Sigmoid colon (tissue), 7 donors: ENCODE measurements around the gene LAMC3. TPM values are rescaled to one million over a fixed set of nuclear protein-coding genes. Genes with fewer than 3 reads are reported as not detected.

Source experiments
- DNase-seq: peaks from one replicate; pipeline ENCODE4 v3.0.0-alpha.2; 2019
- H3K27ac ChIP-seq, 4 donors: fragments of 200-600 bp; sonication (generic); one replicate each; pipeline ENCODE4 v1.5.1; 2016 to 2019; ENCODE audit warnings: mild to moderate bottlenecking in 1 of 4
- H3K27me3 ChIP-seq, 3 donors: fragments of 200-600 bp; sonication (generic); one replicate each; pipeline ENCODE4 v1.5.1; 2019; ENCODE audit warnings: mild to moderate bottlenecking in 1 of 3
- H3K36me3 ChIP-seq, 4 donors: fragments of 200-600 bp; sonication (generic); one replicate each; pipeline ENCODE4 v1.5.1; 2016 to 2019
- H3K4me1 ChIP-seq, 4 donors: fragments of 200-600 bp; sonication (generic); one replicate each; pipeline ENCODE4 v1.5.1; 2017 to 2019
- H3K4me3 ChIP-seq, 4 donors: fragments of 200-600 bp; sonication (generic); one replicate each; pipeline ENCODE4 v1.5.1; 2017 to 2019; ENCODE audit warnings: mild to moderate bottlenecking in 2 of 4, moderate library complexity in 1 of 4
- H3K9me3 ChIP-seq, 4 donors: fragments of 200-600 bp in 3 of 4; sonication (generic) in 3 of 4; one replicate each; pipeline versions ENCODE4 v1.5.1 to v1.6.1; 2013 to 2019
- EP300 ChIP-seq, 4 donors: sonication (generic); formaldehyde crosslinking; IDR thresholded peaks; one replicate each; pipeline ENCODE4 v1.6.1; 2017; ENCODE audit warnings: antibody characterized with exemption in 4 of 4
- POLR2A ChIP-seq, 2 donors: fragments of 450-650 bp; IDR thresholded peaks; one replicate each; pipeline ENCODE4 v1.6.1; 2016; ENCODE audit warnings: antibody characterized with exemption in 2 of 2, mild to moderate bottlenecking in 2 of 2, moderate library complexity in 2 of 2
- POLR2AphosphoS5 ChIP-seq, 4 donors: sonication (generic); formaldehyde crosslinking; IDR thresholded peaks; one replicate each; pipeline ENCODE4 v1.6.1; 2017; ENCODE audit warnings: antibody characterized with exemption in 4 of 4
- WGBS, 2 donors: extraction: QIAGEN DNeasy Blood & Tissue Kit; methylation state at CpG; one replicate each; pipeline ENCODE4 v1.1.7; 2013; 5-methylcytosine and 5-hydroxymethylcytosine counted together
- intact Hi-C: fragments of 100-400 bp; cut with DNase I; formaldehyde crosslinking; loops from one replicate; pipeline ENCODE4 v1.15.1; 2023
- polyA plus RNA-seq, 3 donors: library from polyadenylated mRNA; stranded (reverse); fragments of 200-250 nt; gene quantifications; one replicate each; pipeline ENCODE4 v1.2.3, GENCODE V29; 2013
- total RNA-seq, 4 donors: library from RNA; depleted of rRNA; stranded (reverse); fragments of >200 nt; gene quantifications; one replicate each; pipeline ENCODE4 v1.1.0, GENCODE V29; 2016
- TF ChIP-seq, protein P1 (sequence below), 4 experiments: fragments of 450-650 bp in 3 of 4; fragments of 200-600 bp in 1 of 4; IDR thresholded peaks; one replicate each; pipeline ENCODE4 v1.5.1; 2016 to 2019; ENCODE audit warnings: antibody characterized with exemption in 4 of 4, mild to moderate bottlenecking in 3 of 4, moderate library complexity in 2 of 4
- donor health status: healthy with polysubstance abuse.
- donor health status: Bipolar disorder and iron deficiency.
- donor health status: healthy.

LAMC3 gene
- total and polyA plus RNA-seq, 7 donors = under 0.01 to 1.4 (median 0.46) TPM; not detected in 2

DNA sequence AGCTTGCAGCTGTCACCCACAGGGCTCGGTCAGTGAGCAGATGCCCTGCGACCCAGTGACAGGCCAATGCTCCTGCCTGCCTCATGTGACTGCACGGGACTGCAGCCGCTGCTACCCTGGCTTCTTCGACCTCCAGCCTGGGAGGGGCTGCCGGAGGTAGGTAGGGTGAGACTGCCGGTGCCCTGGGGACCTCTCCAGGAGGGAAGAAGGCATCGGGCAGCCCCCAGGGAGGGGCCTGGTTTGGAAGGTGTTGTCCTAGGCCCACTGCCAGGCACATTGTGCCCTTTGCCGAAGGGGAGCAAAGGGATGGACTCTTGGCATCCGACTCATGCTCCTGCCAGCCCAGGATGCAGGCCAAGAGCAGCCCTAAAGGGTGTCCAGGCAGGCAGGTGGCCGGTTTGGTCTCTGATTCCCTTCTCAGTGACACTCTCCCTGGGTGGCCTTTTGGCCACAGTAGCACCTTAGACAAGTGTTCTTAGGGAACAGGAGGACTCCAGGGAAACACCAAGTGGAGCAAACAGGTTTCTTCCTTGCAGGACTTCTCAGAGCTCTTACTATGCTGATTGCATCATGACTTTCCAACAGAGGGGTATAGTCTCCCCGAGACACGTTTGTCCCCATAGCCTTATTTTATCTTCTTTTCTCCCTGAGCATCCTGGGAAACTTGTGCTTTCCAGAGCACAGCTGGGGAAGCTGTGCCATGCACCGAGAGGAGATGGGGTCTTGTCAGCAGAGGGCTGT, 59.3 kb downstream of the LAMC3 start:
- TF ChIP-seq POLR2A (IDR thresholded peaks at IDR 0.05) = no peak
- no peak for TF ChIP-seq EP300 (IDR thresholded peaks at IDR 0.05)
- TF ChIP-seq, protein P1, sequence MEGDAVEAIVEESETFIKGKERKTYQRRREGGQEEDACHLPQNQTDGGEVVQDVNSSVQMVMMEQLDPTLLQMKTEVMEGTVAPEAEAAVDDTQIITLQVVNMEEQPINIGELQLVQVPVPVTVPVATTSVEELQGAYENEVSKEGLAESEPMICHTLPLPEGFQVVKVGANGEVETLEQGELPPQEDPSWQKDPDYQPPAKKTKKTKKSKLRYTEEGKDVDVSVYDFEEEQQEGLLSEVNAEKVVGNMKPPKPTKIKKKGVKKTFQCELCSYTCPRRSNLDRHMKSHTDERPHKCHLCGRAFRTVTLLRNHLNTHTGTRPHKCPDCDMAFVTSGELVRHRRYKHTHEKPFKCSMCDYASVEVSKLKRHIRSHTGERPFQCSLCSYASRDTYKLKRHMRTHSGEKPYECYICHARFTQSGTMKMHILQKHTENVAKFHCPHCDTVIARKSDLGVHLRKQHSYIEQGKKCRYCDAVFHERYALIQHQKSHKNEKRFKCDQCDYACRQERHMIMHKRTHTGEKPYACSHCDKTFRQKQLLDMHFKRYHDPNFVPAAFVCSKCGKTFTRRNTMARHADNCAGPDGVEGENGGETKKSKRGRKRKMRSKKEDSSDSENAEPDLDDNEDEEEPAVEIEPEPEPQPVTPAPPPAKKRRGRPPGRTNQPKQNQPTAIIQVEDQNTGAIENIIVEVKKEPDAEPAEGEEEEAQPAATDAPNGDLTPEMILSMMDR (IDR thresholded peaks at IDR 0.05) = no peak
- TF ChIP-seq POLR2AphosphoS5 (IDR thresholded peaks at IDR 0.05) = no peak
- Histone ChIP-seq H3K4me3 (no peak overlapping the region), H3K9me3 (no peaks in the 10 kb centered on the region), H3K36me3 (no peaks in the 10 kb centered on the region), H3K4me1 (no peaks in the 10 kb centered on the region), H3K27ac (no peak overlapping the region), H3K27me3 (no peaks in the 10 kb centered on the region)
- DNase-seq = no peak
- 45 to 81% methylated on average over 14 of the region's 14 CpGs for WGBS, 2 donors
- intact Hi-C loops = no loop called here

DNA sequence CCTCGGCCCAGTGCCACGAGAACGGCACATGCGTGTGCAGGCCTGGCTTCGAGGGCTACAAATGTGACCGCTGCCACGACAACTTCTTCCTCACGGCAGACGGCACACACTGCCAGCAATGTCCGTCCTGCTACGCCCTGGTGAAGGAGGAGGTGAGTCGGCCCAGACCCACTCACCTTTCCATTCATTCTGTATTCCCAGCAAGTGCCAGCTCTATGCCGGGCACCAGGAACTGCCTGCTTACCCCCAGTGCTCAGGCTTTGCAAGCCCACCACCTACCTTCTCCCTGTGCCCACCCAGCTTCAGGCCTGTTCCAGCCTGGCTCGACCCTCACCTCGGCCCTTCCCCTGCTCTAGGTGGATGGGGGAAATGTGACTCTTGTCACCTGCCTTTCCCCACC, 60.7 kb downstream of the LAMC3 start:
- intact Hi-C loops = no loop called here
- 90 to 93% methylated on average over 15 of the region's 15 CpGs for WGBS, 2 donors
- no peak for DNase-seq
- H3K4me1 ChIP-seq = no peaks in the 10 kb centered on the region
- no peaks in the 10 kb centered on the region for H3K9me3 ChIP-seq
- no peak overlapping the region for H3K27ac ChIP-seq
- no peak overlapping the region for H3K4me3 ChIP-seq
- no peaks in the 10 kb centered on the region for H3K27me3 ChIP-seq
- no peaks in the 10 kb centered on the region for H3K36me3 ChIP-seq
- TF ChIP-seq POLR2AphosphoS5 (IDR thresholded peaks at IDR 0.05) = no peak

DNA sequence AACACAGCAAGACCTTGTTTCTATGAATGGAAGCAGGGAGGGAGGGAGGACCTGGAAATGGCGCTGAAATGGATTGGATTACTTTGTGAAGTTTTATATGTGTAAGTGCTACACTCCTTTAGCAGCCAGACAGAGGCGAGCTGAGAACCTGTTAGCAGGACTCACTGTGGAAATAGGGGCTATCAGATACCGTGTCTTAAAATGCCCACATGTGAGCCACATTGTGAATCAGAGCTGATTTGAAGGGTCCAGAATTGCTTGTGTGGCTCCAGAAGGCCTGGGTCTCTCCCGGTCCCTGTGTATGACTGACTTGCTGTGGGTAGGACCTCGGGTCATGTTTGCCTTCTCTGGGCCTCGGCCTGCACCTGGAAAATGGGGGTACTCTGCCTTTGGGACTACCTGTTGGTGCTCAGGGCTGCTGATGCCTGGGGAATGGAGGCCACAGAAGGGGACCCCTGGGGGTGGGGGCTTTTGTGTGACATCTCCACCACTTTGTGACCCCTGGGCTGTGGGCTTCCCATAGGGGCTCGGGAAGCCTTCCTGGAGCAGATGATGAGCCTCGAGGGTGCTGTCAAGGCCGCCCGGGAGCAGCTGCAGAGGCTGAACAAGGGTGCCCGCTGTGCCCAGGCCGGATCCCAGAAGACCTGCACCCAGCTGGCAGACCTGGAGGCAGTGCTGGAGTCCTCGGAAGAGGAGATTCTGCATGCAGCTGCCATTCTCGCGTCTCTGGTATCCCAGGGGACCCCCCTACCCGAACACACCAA, 63.3 kb downstream of the LAMC3 start:
- intact Hi-C loops = no loop called here
- WGBS, 2 donors = 78 to 87% methylated on average over 16 of the region's 16 CpGs
- no peak for DNase-seq
- TF ChIP-seq, protein P1 (IDR thresholded peaks at IDR 0.05) = no peak
- TF ChIP-seq POLR2AphosphoS5 (IDR thresholded peaks at IDR 0.05) (no peak), EP300 (IDR thresholded peaks at IDR 0.05) (no peak), POLR2A (IDR thresholded peaks at IDR 0.05) (no peak)
- no peak overlapping the region for H3K27ac ChIP-seq
- no peaks in the 10 kb centered on the region for H3K27me3 ChIP-seq
- H3K4me3 ChIP-seq = no peak overlapping the region
- H3K36me3 ChIP-seq = no peaks in the 10 kb centered on the region
- no peaks in the 10 kb centered on the region for H3K4me1 ChIP-seq
- H3K9me3 ChIP-seq = no peaks in the 10 kb centered on the region

DNA sequence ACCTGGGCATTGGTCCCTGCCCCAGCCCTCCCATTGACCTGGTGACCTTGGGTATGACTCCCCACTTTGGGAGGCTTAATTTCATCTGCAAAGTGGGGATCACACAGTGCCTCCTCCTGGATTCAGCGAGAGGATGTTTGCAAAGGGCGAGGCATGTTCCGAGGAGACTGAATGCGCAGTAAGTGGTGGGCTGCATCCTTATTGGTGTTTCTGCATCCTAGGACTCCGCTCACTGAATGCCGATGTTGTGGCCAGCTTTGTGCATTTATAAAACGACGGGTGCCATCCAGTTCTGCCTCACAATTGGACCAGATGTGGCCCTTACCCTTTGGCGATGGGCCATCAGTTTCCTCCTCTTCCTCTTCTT, 63.9 kb downstream of the LAMC3 start:
- H3K9me3 ChIP-seq = no peaks in the 10 kb centered on the region
- H3K27me3 ChIP-seq = no peaks in the 10 kb centered on the region
- H3K36me3 ChIP-seq = no peaks in the 10 kb centered on the region
- no peaks in the 10 kb centered on the region for H3K4me1 ChIP-seq
- intact Hi-C loops = no loop called here
- TF ChIP-seq EP300 (IDR thresholded peaks at IDR 0.05) (no peak), POLR2AphosphoS5 (IDR thresholded peaks at IDR 0.05) (no peak), POLR2A (IDR thresholded peaks at IDR 0.05) (no peak)
- TF ChIP-seq, protein P1 (IDR thresholded peaks at IDR 0.05) = no peak
- H3K4me3 ChIP-seq = no peak overlapping the region
- H3K27ac ChIP-seq = no peak overlapping the region
- 61 to 85% methylated on average over 9 of the region's 9 CpGs for WGBS, 2 donors
- DNase-seq = no peak

DNA sequence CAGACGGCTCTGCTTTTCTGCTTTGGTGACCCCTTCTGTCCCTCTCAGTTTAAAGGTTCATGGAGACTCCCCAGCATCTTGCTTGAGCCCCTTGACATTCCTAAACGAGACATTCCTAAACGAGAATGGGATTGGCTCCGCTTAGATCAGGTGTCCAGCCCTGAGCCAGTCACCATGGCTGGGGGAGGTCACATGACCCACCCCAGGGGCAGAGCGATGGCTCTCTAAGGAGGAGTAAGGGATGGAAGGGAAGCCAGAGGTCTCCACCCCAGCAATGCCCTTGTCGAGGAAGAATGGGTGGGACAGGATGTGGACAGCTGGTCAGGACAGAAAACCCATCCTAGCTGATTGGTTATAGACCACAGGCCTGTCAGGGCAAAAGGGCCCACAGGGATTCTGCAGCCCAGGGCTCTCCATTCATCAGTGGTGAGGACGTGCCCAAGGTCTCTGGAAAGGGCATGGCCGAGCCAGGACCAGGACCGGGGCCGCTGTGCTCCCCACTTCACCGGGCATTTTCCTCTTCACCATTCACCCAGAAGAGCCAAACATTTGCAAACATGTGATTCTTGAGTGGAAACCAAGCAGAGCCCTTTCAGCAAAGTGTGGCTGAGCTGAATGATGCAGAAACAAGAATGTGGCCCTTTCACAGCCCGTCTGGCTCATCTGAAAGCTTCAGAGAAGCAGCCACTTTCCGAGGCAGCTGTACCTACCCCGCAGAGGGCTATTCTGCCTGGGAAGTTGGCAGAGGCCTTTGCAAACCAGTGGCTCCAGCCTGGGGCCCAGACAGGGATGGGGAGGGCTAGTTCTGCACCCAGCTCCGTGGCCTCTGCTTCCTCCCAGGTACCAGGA, 67.6 kb downstream of the LAMC3 start:
- Histone ChIP-seq H3K4me1 (no peaks in the 10 kb centered on the region), H3K27ac (no peak overlapping the region), H3K9me3 (no peaks in the 10 kb centered on the region), H3K4me3 (no peak overlapping the region), H3K27me3 (no peaks in the 10 kb centered on the region), H3K36me3 (no peaks in the 10 kb centered on the region)
- TF ChIP-seq, protein P1 (IDR thresholded peaks at IDR 0.05) = no peak
- TF ChIP-seq EP300 (IDR thresholded peaks at IDR 0.05) (no peak), POLR2AphosphoS5 (IDR thresholded peaks at IDR 0.05) (no peak), POLR2A (IDR thresholded peaks at IDR 0.05) (no peak)
- intact Hi-C loops = no loop called here
- no peak for DNase-seq
- WGBS, 2 donors = 75 to 82% methylated on average over 15 of the region's 15 CpGs
